ENCODE measurements around the gene VWA3A.

Gene VWA3A

GRCh38 chr16:22174642-22175041, 82.3 kb downstream of the VWA3A start:
- FAIRE-seq (no peak), DNase-seq (ENCODE audit: insufficient read length, low spot score) (no peak)
- no peak for TF ChIP-seq CTCF (IDR thresholded peaks at IDR 0.05; ENCODE audit: insufficient read depth, missing control alignments)

- no peak for FAIRE-seq
- no peak for DNase-seq (ENCODE audit: insufficient read length, low spot score)
- TF ChIP-seq CTCF (IDR thresholded peaks at IDR 0.05; ENCODE audit: insufficient read depth, missing control alignments): no peak
Observed at GRCh38 chr16:22177968-22178930, 85.9 kb downstream of the VWA3A start.

DNA sequence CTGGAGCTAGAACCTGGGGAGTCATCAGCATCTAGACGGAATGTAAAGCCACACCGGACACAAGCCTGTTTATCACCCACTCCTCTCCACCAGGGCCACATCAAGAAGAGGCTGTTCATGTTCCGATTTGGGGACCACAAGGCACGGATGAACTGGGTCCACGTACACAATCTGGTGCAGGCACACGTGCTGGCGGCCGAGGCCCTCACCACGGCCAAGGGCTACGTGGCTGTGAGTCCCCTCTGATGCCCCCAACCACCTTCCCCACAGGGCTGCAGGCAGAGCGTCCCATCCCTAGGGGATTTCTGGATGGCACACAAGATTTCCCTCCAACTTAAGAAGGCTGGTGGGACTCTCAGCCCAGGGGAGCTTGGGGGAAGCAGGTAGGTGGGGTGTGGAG, 89.1 kb downstream of the VWA3A start:
- no peak for TF ChIP-seq CTCF (IDR thresholded peaks at IDR 0.05; ENCODE audit: insufficient read depth, missing control alignments)
- FAIRE-seq (no peak), DNase-seq (ENCODE audit: insufficient read length, low spot score) (no peak)

GRCh38 chr16:22181843-22182242, 89.5 kb downstream of the VWA3A start:
- DNase-seq (ENCODE audit: insufficient read length, low spot score) (no peak), FAIRE-seq (no peak)
- no peak for TF ChIP-seq CTCF (IDR thresholded peaks at IDR 0.05; ENCODE audit: insufficient read depth, missing control alignments)

GRCh38 chr16:22183335-22183734, 91.0 kb downstream of the VWA3A start:
- FAIRE-seq: no peak
- no peak for TF ChIP-seq CTCF (IDR thresholded peaks at IDR 0.05; ENCODE audit: insufficient read depth, missing control alignments)
- DNase-seq (ENCODE audit: insufficient read length, low spot score): no peak

DNA sequence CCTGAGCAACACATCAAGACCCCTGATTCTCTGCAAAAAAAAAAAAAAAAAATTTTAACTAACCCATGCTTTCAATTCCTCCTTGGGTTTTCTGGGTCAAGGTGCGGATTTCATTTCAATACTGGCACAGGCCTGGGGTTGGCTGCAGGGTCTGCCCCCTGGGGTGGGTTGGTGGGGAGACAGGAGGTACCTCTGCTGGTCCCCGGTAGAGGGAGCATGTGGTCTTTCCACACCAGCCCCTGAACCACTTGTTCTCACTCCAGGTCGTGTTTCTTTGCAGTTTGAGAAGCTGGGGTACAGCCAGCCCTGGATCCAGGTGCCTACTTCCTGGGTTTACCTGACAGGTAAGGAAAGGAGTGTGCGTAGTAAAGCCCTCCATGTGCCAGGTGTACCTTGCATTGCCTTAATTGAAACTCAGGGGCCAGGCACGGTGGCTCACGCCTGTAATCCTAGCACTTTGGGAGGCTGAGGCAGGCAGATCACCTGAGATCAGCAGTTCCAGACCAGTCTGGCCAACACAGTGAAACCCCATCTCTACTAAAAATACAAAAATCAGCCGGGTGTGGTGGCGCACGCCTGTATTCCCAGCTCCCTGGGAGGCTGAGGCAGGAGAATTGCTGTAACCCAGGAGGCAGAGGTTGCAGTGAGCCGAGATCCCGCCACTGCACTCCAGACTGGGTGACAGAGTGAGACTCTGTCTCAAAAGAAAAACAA, 91.7 kb downstream of the VWA3A start:
- no peak for FAIRE-seq
- no peak for DNase-seq (ENCODE audit: insufficient read length, low spot score)
- TF ChIP-seq CTCF (IDR thresholded peaks at IDR 0.05; ENCODE audit: insufficient read depth, missing control alignments): no peak

DNA sequence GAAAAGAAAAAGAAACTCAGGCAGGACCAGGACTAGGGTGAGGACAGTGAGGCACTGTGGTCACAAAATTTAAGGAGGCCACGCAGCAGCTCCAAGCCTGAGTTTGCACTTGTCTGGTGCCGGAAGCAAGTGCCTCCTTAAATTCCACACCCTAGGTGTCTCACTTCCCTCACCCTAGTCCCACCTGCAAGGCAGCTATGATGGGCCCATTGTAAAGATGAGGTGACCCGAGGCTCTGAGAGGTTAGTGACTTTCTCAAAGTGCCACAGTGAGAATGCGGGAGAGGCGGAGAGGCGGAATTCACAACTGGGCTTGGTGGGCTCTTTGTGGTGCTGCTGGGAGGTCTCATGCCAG, 92.3 kb downstream of the VWA3A start:
- FAIRE-seq (no peak), DNase-seq (ENCODE audit: insufficient read length, low spot score) (no peak)
- TF ChIP-seq CTCF (IDR thresholded peaks at IDR 0.05; ENCODE audit: insufficient read depth, missing control alignments): no peak
